Right atrium auricular region (tissue), 2 donors: Measurements from ENCODE around the gene INO80D. TPM values are rescaled to one million over a fixed set of nuclear protein-coding genes. Genes with fewer than 3 reads are reported as not detected.

Source experiments
- DNase-seq: peaks from one replicate; pipeline ENCODE4 v3.0.0-alpha.2; 2019; ENCODE audit warnings: low spot score
- H3K27ac ChIP-seq, 2 donors: fragments of 200-600 bp; sonication (generic); 1 replicate in 1 of 2; 2 replicates in 1 of 2; pipeline ENCODE4 v1.5.1; 2016 to 2019
- H3K27me3 ChIP-seq, 2 donors: fragments of 200-600 bp; sonication (generic); one replicate each; pipeline versions ENCODE4 v1.5.1 to v1.6.0; 2017 to 2019
- H3K36me3 ChIP-seq: fragments of 200-600 bp; sonication (generic); one replicate; pipeline ENCODE4 v1.5.1; 2016
- H3K4me1 ChIP-seq, 2 donors: fragments of 200-600 bp; sonication (generic); one replicate each; pipeline versions ENCODE4 v1.5.1 to v1.6.0; 2017 to 2019
- H3K4me3 ChIP-seq, 2 donors: fragments of 200-600 bp; sonication (generic); 1 replicate in 1 of 2; 2 replicates in 1 of 2; pipeline ENCODE4 v1.5.1; 2017 to 2019; ENCODE audit warnings: mild to moderate bottlenecking in 1 of 2, moderate library complexity in 1 of 2
- H3K9me3 ChIP-seq, 2 donors: fragments of 200-600 bp; sonication (generic); one replicate each; pipeline ENCODE4 v1.5.1; 2019
- total RNA-seq, 2 donors: library from RNA; depleted of rRNA; stranded (reverse); fragments of >200 nt; gene quantifications; one replicate each; pipeline ENCODE4 v1.1.0, GENCODE V29; 2016
- TF ChIP-seq, protein P1 (sequence below), 2 donors: fragments of 200-600 bp; sonication (generic); IDR thresholded peaks; one replicate each; pipeline ENCODE4 v1.5.1; 2019; ENCODE audit warnings: antibody characterized with exemption in 2 of 2

The INO80D gene
- total RNA-seq, 2 donors from 2014 or later = 10.2 to 12.9 TPM

DNA sequence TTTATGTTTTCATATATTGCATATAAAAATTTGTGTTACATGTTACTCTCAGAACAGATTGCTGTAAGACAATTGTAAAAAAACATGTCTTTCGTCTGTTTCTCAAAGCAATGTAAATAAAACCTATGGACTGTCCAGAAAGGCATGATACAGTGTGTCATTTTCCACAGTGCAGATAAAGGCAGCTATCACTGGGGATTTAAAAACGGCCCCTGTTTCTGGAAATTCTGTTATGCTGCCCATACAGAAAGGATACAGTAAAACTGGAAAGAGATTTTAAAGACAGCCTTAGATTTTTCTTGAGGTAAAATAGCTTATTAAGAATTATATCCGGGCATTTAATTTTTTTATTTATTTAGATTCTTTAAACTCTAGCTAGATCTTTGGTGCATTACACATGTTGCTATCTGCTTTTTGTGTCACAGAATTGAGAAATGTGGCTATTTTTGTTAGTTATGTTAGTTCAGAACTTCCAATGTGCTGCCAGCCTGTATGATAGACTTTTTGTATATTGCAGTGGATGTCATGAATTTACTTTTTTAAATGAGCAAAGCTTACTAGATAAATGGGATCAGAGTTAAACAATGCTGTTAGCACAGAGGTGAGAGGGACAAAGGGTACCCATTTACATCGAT lies 859 bp upstream of the INO80D start:
- H3K9me3 ChIP-seq = no peaks in the 10 kb centered on the region

DNA sequence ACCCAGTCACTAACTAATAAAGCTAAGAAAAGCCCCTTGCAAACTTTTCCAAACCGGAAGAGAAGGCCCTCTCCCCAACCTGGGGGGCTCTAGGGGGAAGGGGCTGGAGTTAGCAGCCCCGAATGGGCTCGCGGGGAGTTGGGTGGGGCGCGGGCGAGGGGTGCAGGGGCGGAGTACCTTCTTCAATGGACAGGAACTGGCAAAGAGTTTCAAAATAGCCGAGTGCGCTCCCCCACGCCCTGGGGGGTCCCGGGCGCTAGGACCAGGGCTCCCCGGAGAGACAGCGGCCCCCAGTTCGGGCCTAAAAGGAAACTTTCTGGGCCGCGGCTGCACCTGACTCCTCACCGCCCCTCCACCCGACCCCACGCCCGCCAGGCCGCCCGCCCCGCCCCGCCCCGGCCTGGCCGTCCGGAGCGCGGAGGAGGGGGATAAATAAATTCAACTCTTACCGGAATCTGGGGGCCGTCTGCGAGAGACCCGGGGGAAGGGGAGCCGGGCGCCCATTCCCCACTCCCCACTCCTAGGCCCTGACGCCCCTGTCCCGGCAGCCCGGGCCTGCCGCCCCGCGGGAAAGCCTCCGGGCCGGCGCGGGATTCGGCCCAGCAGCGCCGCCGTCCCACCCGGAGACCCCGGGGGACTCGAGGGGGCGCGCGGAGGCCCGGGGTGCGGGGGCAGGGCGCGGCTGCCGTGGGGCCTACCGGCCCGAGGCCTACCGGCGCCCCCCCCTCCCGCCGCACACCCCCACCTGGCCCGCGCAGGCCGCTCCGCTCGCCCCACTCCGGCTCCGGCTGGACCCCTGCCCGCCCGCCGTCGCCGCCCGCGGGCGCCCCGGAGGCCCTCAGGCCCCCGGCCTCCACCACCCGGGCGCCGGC lies 868 bp downstream of the INO80D start:
- no peaks in the 10 kb centered on the region for H3K9me3 ChIP-seq
- peaks cover 0 to 19% of the 10 kb centered on the region in 2 donors for H3K4me1 ChIP-seq
- peaks cover under 1% of the 10 kb centered on the region for H3K36me3 ChIP-seq
- H3K27me3 ChIP-seq = no peaks in the 10 kb centered on the region
- TF ChIP-seq, protein P1, sequence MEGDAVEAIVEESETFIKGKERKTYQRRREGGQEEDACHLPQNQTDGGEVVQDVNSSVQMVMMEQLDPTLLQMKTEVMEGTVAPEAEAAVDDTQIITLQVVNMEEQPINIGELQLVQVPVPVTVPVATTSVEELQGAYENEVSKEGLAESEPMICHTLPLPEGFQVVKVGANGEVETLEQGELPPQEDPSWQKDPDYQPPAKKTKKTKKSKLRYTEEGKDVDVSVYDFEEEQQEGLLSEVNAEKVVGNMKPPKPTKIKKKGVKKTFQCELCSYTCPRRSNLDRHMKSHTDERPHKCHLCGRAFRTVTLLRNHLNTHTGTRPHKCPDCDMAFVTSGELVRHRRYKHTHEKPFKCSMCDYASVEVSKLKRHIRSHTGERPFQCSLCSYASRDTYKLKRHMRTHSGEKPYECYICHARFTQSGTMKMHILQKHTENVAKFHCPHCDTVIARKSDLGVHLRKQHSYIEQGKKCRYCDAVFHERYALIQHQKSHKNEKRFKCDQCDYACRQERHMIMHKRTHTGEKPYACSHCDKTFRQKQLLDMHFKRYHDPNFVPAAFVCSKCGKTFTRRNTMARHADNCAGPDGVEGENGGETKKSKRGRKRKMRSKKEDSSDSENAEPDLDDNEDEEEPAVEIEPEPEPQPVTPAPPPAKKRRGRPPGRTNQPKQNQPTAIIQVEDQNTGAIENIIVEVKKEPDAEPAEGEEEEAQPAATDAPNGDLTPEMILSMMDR (IDR thresholded peaks at IDR 0.05) = no peak
- no peak for DNase-seq
- H3K27ac ChIP-seq = peak overlapping the region; percentile 95 to 98
- H3K4me3 ChIP-seq = peak overlapping the region; percentile 77 to 90

More for the DNA sequence above, 859 bp upstream of the INO80D start:
- H3K4me3 ChIP-seq = peak overlapping the region; percentile 77 to 90
- no peak for DNase-seq
- TF ChIP-seq, protein P1 (IDR thresholded peaks at IDR 0.05) = no peak
- H3K27me3 ChIP-seq = no peaks in the 10 kb centered on the region
- H3K4me1 ChIP-seq = peaks cover 0 to 19% of the 10 kb centered on the region in 2 donors
- peaks cover 4% of the 10 kb centered on the region for H3K36me3 ChIP-seq
- H3K27ac ChIP-seq = peak overlapping the region; percentile 95 to 98

DNA sequence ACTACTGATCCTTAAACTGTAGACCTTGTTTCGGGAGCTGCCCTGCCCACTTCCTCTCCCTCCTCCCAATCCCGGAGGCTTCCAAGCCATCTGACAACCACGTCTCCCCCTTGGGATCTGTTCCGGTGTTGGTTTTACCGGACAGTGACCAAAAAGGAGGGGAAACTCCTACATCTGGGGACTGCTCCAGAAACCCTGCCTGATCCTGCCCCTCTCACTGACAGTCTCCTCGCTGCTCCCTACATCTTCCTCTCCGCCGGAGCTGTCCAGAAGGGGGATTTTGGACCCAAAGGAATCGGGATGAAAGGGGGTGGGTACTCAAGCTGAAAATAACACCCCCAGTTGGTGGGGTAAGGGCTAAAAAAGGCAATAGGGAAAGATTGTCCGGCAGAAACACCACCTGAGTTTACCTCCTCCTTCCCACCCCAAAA lies 1.5 kb downstream of the INO80D start:
- H3K27me3 ChIP-seq = no peaks in the 10 kb centered on the region
- DNase-seq = peak; percentile 77
- no peaks in the 10 kb centered on the region for H3K9me3 ChIP-seq
- peak overlapping the region; percentile 77 to 90 for H3K4me3 ChIP-seq
- H3K36me3 ChIP-seq = no peaks in the 10 kb centered on the region
- H3K27ac ChIP-seq = peak overlapping the region; percentile 95 to 98
- TF ChIP-seq, protein P1 (IDR thresholded peaks at IDR 0.05) = no peak
- peaks cover 0 to 19% of the 10 kb centered on the region in 2 donors for H3K4me1 ChIP-seq

DNA sequence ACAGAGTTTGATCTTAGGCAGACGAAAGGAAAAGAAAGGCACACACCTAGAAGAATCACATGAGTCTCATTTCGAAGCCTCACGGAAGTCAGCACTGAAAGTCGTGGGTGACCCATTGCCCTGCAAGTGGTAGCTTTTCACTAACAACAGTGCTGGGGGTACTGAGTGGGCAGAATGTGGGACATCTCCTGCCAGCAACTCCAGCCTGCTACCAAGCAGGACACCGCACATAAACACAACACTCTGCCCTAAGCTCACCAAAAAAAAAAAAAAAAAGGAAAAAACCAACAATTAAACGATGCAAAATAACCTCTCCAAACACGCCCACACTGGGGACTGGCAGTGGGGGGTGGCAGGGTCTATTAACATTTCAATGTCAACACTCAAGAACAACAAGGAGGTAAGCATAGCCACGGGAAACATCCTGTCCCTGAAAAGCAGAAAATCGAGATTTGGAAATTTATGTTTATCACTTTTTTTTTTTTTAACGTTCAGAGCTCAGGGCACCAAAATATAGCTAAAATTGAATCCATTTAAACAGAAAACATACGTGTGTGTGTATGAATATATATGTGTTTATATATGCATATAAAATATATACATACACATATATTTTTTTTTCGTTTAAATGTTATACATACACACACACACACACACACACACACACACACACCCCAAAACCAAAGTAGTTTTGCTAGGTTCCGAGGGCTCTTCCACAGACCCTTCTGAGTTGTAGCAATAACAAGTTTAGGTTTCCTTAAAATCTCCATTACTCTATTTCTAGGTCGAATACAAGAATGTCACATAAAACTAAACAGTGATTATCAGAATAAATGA lies 2.2 kb downstream of the INO80D start:
- Histone ChIP-seq H3K4me3 (peak overlapping the region; percentile 77 to 90), H3K9me3 (no peaks in the 10 kb centered on the region), H3K36me3 (no peaks in the 10 kb centered on the region), H3K27ac (peak overlapping the region; percentile 95 to 98), H3K27me3 (no peaks in the 10 kb centered on the region), H3K4me1 (peaks cover 0 to 19% of the 10 kb centered on the region in 2 donors)
- TF ChIP-seq, protein P1 (IDR thresholded peaks at IDR 0.05) = no peak
- DNase-seq = no peak

DNA sequence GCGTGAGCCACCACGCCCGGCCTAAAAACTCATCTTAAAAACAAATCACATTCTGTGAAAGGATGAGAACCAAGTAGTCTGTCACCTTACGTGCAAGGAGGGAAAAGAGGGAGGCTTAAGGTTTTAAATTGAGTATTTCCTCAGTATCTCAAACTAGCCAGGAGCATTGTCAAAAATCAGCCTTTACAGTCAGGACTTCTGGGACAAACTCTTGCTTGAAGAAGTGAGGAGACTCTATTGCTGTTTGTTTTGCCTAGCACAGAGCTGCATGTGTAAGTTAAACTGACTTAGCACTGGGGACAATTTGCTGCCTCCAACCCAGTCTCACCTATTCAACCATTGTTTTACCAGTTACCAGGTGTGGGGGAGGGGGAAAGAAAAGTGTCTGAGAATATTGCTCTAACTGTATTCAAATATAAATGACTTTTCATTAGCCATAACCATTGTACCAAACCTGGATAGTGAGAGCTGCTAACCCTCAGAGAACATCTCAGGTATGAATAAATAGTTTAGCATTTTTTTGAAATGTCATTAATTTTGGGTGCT lies 3.6 kb downstream of the INO80D start:
- no peaks in the 10 kb centered on the region for H3K9me3 ChIP-seq
- H3K36me3 ChIP-seq = no peaks in the 10 kb centered on the region
- peaks cover 0 to 13% of the 10 kb centered on the region in 2 donors for H3K4me1 ChIP-seq
- TF ChIP-seq, protein P1 (IDR thresholded peaks at IDR 0.05) = no peak
- H3K27ac ChIP-seq = no peak overlapping the region
- no peak overlapping the region for H3K4me3 ChIP-seq
- no peak for DNase-seq
- no peaks in the 10 kb centered on the region for H3K27me3 ChIP-seq
